Left cardiac atrium (tissue), 4 donors: ENCODE results near the gene RPN1. TPM values are rescaled to one million over a fixed set of nuclear protein-coding genes. Genes with fewer than 3 reads are reported as not detected.
"Not testable (repeated sequence)": the region's sequence is repeated elsewhere in the genome, so short reads cannot be mapped to it uniquely, and the experiment has no call there.

Source experiments
- ATAC-seq, 2 donors: fragments of 200-7000 bp; cut with Tn5 transposase; one replicate each; pipeline ENCODE4 v1.9.1; 2020; ENCODE audit warnings: mild to moderate bottlenecking in 2 of 2, moderate library complexity in 2 of 2
- DNase-seq: peaks from one replicate; pipeline ENCODE4 v3.0.0-alpha.2; 2020
- intact Hi-C, 2 donors: fragments of 100-400 bp; cut with DNase I; formaldehyde crosslinking; loops; one replicate each; pipeline versions ENCODE4 v1.14.1 to v1.15.1; 2022 to 2023
- total RNA-seq, 2 donors: library from RNA; stranded (reverse); fragmentation: NEBNext Ultra II Directional; extraction: Animal tissue kit (Norgen Biotek cat#: 25700); gene quantifications; one replicate each; pipeline ENCODE4 v1.2.1, GENCODE V29; 2021
- donor health status: DM: no; HTN: yes; CAD: no.
- donor health status: DM: no; HTN: yes; CAD: no; lungs with severe emphysema.
- donor health status: DM: yes; HTN: yes; CAD: no.
- donor health status: Dilated cardiomyopathy.

RPN1 gene
- total RNA-seq, 2 donors from 2014 or later, result 139 to 170 TPM

- DNase-seq, ATAC-seq: not testable (repeated sequence)
- intact Hi-C loops, result loop anchor here (5.0 to 10.0 kb wide), 2 partner anchors 163 to 165 kb away; no protein-coding TSS in a partner anchor
Measured at GRCh38 chr3:128589985-128590384, 60.6 kb downstream of the RPN1 start.

- intact Hi-C loops, result loop anchor here (5.0 to 10.0 kb wide), 2 partner anchors 161 to 163 kb away; no protein-coding TSS in a partner anchor
- no peak for ATAC-seq
- no peak for DNase-seq
Measured at GRCh38 chr3:128588147-128588546, 62.5 kb downstream of the RPN1 start.

GRCh38 chr3:128587391-128587790, 63.2 kb downstream of the RPN1 start:
- DNase-seq (no peak), ATAC-seq (no peak)
- intact Hi-C loops, result loop anchor here (5.0 to 10.0 kb wide), 2 partner anchors 160 to 163 kb away; no protein-coding TSS in a partner anchor

GRCh38 chr3:128586932-128587331, 63.7 kb downstream of the RPN1 start:
- intact Hi-C loops, result loop anchor here (5.0 to 10.0 kb wide), 2 partner anchors 160 to 162 kb away; no protein-coding TSS in a partner anchor
- not testable (repeated sequence) for DNase-seq, ATAC-seq

- not testable (repeated sequence) for DNase-seq, ATAC-seq
- intact Hi-C loops, result loop anchor here (5.0 to 10.0 kb wide), 2 partner anchors 159 to 162 kb away; no protein-coding TSS in a partner anchor
Measured at GRCh38 chr3:128586391-128586790, 64.2 kb downstream of the RPN1 start.

- intact Hi-C loops, result loop anchor here (5.0 to 10.0 kb wide), 2 partner anchors 159 to 161 kb away; no protein-coding TSS in a partner anchor
- DNase-seq (no peak), ATAC-seq (no peak)
Measured at GRCh38 chr3:128585974-128586373, 64.6 kb downstream of the RPN1 start.

- intact Hi-C loops, result loop anchor here (5.0 to 10.0 kb wide), 2 partner anchors 158 to 160 kb away; no protein-coding TSS in a partner anchor
Measured at GRCh38 chr3:128585189-128585588, 65.4 kb downstream of the RPN1 start.

GRCh38 chr3:128584412-128585020, 66.1 kb downstream of the RPN1 start:
- ATAC-seq (peak; percentile 99), DNase-seq (peak; percentile 87)
- intact Hi-C loops, result loop anchor here (5.0 to 10.0 kb wide), 3 partner anchors 82 to 160 kb away; no protein-coding TSS in a partner anchor

More at GRCh38 chr3:128585189-128585588, 65.4 kb downstream of the RPN1 start:
- DNase-seq (no peak), ATAC-seq (no peak)

GRCh38 chr3:128581566-128581965, 69.1 kb downstream of the RPN1 start:
- ATAC-seq (no peak), DNase-seq (no peak)
- intact Hi-C loops, result loop anchor here (5.0 to 10.0 kb wide), 2 partner anchors 79 to 157 kb away; no protein-coding TSS in a partner anchor

GRCh38 chr3:128579927-128580326, 70.7 kb downstream of the RPN1 start:
- intact Hi-C loops, result loop anchor here (5.0 to 10.0 kb wide), 2 partner anchors 78 to 155 kb away; no protein-coding TSS in a partner anchor
- ATAC-seq, result no peak
- DNase-seq, result no peak

GRCh38 chr3:128578346-128578745, 72.3 kb downstream of the RPN1 start:
- ATAC-seq (no peak), DNase-seq (no peak)
- intact Hi-C loops, result no loop called here

- ATAC-seq (no peak), DNase-seq (no peak)
- intact Hi-C loops, result no loop called here
Measured at GRCh38 chr3:128577711-128578110, 72.9 kb downstream of the RPN1 start.

- no peak for DNase-seq
- no peak for ATAC-seq
- intact Hi-C loops, result no loop called here
Measured at GRCh38 chr3:128576290-128576689, 74.3 kb downstream of the RPN1 start.

- DNase-seq (no peak), ATAC-seq (peak in 1 of 2 donors; percentile 33)
- intact Hi-C loops, result no loop called here
Measured at GRCh38 chr3:128575777-128576176, 74.8 kb downstream of the RPN1 start.

- DNase-seq (peak; percentile 62), ATAC-seq (peak; percentile 57 to 78)
- intact Hi-C loops, result no loop called here
Measured at GRCh38 chr3:128573707-128574162, 76.9 kb downstream of the RPN1 start.

GRCh38 chr3:128573160-128573559, 77.5 kb downstream of the RPN1 start:
- ATAC-seq (no peak), DNase-seq (no peak)
- intact Hi-C loops, result no loop called here

GRCh38 chr3:128572644-128573105, 77.9 kb downstream of the RPN1 start:
- intact Hi-C loops, result no loop called here
- ATAC-seq (no peak), DNase-seq (no peak)

GRCh38 chr3:128572013-128572412, 78.6 kb downstream of the RPN1 start:
- DNase-seq (no peak), ATAC-seq (no peak)
- intact Hi-C loops, result no loop called here
